ACC112 (cell line): ENCODE data around the gene PTPN7.

Source experiments
- H2AFZ ChIP-seq: fragments of 200-600 bp; sonication (generic); one replicate; pipeline ENCODE4 v1.6.0; 2017; ENCODE audit warnings: antibody characterized with exemption, low read length; ENCODE audit not compliant: unreplicated experiment
- H3K27ac ChIP-seq: fragments of 200-600 bp; sonication (generic); 2 replicates; pipeline ENCODE4 v1.5.1; 2014; ENCODE audit warnings: low read depth, mild to moderate bottlenecking, antibody characterized with exemption, low read length, moderate library complexity
- H3K27me3 ChIP-seq: fragments of 200-600 bp; sonication (generic); 2 replicates; pipeline ENCODE4 v1.6.1; 2014; ENCODE audit warnings: mild to moderate bottlenecking, antibody characterized with exemption, low read length, moderate library complexity, mixed read lengths; ENCODE audit not compliant: insufficient read depth
- H3K36me3 ChIP-seq: fragments of 200-600 bp; sonication (generic); 2 replicates; pipeline ENCODE4 v1.6.1; 2016; ENCODE audit warnings: mild to moderate bottlenecking, antibody characterized with exemption, low read length, moderate library complexity, mixed read lengths; ENCODE audit not compliant: insufficient read depth
- H3K4me1 ChIP-seq: fragments of 200-600 bp; sonication (generic); one replicate; pipeline ENCODE4 v1.6.1; 2016; ENCODE audit warnings: low read length, mixed read lengths; ENCODE audit not compliant: insufficient read depth, unreplicated experiment, control insufficient read depth
- H3K4me3 ChIP-seq: fragments of 200-600 bp; sonication (generic); 2 replicates; pipeline ENCODE4 v1.5.1; 2014; ENCODE audit warnings: mild to moderate bottlenecking, low read depth, low read length
- H3K79me2 ChIP-seq: fragments of 200-600 bp; sonication (generic); one replicate; pipeline ENCODE4 v1.6.0; 2016; ENCODE audit warnings: low read length; ENCODE audit not compliant: control insufficient read depth, unreplicated experiment, insufficient read depth

Gene PTPN7

DNA sequence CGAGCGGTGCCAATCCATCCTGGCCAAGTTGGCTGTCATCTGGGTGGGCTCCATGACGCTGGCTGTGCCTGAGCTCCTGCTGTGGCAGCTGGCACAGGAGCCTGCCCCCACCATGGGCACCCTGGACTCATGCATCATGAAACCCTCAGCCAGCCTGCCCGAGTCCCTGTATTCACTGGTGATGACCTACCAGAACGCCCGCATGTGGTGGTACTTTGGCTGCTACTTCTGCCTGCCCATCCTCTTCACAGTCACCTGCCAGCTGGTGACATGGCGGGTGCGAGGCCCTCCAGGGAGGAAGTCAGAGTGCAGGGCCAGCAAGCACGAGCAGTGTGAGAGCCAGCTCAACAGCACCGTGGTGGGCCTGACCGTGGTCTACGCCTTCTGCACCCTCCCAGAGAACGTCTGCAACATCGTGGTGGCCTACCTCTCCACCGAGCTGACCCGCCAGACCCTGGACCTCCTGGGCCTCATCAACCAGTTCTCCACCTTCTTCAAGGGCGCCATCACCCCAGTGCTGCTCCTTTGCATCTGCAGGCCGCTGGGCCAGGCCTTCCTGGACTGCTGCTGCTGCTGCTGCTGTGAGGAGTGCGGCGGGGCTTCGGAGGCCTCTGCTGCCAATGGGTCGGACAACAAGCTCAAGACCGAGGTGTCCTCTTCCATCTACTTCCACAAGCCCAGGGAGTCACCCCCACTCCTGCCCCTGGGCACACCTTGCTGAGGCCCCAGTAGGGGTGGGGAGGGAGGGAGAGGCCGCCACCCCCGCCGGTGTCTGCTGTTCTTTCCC is 32.4 kb downstream of the PTPN7 start:
- Histone ChIP-seq H2AFZ (no peak overlapping the region), H3K36me3 (no peaks in the 10 kb centered on the region), H3K4me3 (no peak overlapping the region), H3K79me2 (no peaks in the 10 kb centered on the region), H3K27me3 (peaks cover 8% of the 10 kb centered on the region), H3K27ac (no peak overlapping the region), H3K4me1 (no peaks in the 10 kb centered on the region)

- H3K4me3 ChIP-seq = no peak overlapping the region
- H3K36me3 ChIP-seq = no peaks in the 10 kb centered on the region
- peaks cover 8% of the 10 kb centered on the region for H3K27me3 ChIP-seq
- no peak overlapping the region for H2AFZ ChIP-seq
- H3K27ac ChIP-seq = no peak overlapping the region
- H3K4me1 ChIP-seq = no peaks in the 10 kb centered on the region
- no peaks in the 10 kb centered on the region for H3K79me2 ChIP-seq
Measured at GRCh38 chr1:202127061-202127460, 33.3 kb downstream of the PTPN7 start.

GRCh38 chr1:202126426-202126825 is 34.0 kb downstream of the PTPN7 start:
- H3K27ac ChIP-seq = no peak overlapping the region
- H3K4me1 ChIP-seq = no peaks in the 10 kb centered on the region
- H2AFZ ChIP-seq = no peak overlapping the region
- no peak overlapping the region for H3K4me3 ChIP-seq
- H3K36me3 ChIP-seq = no peaks in the 10 kb centered on the region
- H3K79me2 ChIP-seq = no peaks in the 10 kb centered on the region
- peaks cover 8% of the 10 kb centered on the region for H3K27me3 ChIP-seq

DNA sequence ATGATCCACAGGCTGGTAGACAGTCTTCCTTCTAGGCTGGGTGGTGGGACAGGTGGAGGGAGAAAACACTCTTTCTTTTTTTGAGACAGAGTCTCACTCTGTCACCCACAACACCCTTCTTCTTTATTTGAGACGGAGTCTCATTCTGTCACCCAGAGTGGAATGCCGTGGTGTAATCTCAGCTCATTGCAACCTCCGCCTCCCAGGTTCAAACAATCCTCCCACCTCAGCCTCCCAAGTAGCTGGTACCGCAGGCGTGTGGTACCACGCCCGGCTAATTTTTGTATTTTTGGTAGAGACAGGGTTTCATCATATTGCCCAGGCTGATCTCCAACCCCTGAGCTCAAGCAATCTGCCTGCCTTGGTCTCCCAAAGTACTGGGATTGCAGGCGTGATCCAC is 34.8 kb downstream of the PTPN7 start:
- Histone ChIP-seq H3K27me3 (peaks cover 8% of the 10 kb centered on the region), H3K4me3 (no peak overlapping the region), H3K79me2 (no peaks in the 10 kb centered on the region), H3K27ac (no peak overlapping the region), H3K4me1 (no peaks in the 10 kb centered on the region), H2AFZ (no peak overlapping the region), H3K36me3 (no peaks in the 10 kb centered on the region)

GRCh38 chr1:202124142-202124541 is 36.3 kb downstream of the PTPN7 start:
- Histone ChIP-seq H3K27ac (no peak overlapping the region), H3K4me1 (no peaks in the 10 kb centered on the region)

DNA sequence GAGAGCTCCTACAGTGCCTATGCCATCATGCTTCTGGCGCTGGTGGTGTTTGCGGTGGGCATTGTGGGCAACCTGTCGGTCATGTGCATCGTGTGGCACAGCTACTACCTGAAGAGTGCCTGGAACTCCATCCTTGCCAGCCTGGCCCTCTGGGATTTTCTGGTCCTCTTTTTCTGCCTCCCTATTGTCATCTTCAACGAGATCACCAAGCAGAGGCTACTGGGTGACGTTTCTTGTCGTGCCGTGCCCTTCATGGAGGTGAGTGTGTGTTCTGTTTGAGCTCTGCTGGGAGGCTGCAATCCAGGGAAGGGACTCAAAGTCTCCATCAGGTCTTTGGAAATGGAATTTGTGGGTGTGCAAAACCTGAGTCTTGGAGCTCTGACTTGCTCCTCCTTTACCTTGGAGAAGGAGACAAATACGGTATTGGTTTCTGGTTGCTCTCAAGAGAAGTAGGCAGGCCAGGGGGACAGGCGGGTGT is 37.0 kb downstream of the PTPN7 start:
- H2AFZ ChIP-seq = no peak overlapping the region
- H3K27ac ChIP-seq = no peak overlapping the region
- H3K36me3 ChIP-seq = no peaks in the 10 kb centered on the region
- H3K4me3 ChIP-seq = no peak overlapping the region
- peaks cover 8% of the 10 kb centered on the region for H3K27me3 ChIP-seq
- no peaks in the 10 kb centered on the region for H3K79me2 ChIP-seq
- H3K4me1 ChIP-seq = peaks cover 3% of the 10 kb centered on the region

More at GRCh38 chr1:202124142-202124541, 36.3 kb downstream of the PTPN7 start:
- H3K36me3 ChIP-seq = no peaks in the 10 kb centered on the region
- peaks cover 8% of the 10 kb centered on the region for H3K27me3 ChIP-seq
- no peak overlapping the region for H2AFZ ChIP-seq
- H3K79me2 ChIP-seq = no peaks in the 10 kb centered on the region
- H3K4me3 ChIP-seq = no peak overlapping the region

DNA sequence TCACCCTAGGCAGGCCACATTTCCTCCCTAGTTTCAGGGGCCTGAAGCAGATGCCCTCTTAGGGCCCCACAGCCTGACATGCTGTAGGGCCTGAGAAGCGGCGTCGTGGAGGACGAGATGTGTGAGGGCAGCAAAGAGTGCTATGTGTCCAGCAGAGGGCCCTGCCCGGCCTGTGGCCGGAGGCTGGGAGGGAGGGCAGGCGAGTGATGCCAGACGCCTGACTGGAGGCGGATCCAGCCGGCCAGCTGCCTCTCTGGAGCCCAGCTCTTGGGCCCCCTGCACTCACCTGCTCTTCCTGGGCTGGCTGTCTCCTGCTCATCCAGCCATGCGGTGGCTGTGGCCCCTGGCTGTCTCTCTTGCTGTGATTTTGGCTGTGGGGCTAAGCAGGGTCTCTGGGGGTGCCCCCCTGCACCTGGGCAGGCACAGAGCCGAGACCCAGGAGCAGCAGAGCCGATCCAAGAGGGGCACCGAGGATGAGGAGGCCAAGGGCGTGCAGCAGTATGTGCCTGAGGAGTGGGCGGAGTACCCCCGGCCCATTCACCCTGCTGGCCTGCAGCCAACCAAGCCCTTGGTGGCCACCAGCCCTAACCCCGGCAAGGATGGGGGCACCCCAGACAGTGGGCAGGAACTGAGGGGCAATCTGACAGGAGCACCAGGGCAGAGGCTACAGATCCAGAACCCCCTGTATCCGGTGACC is 37.6 kb downstream of the PTPN7 start, which contains the start of gene GPR37L1:
GPR37L1 (plus strand) TSS at position 279 of the 697 bp plus-strand sequence; CDS start at position 326, 47 bp downstream.
- Histone ChIP-seq H3K27ac (no peak within 1 kb of the TSS), H2AFZ (no peak within 1 kb of the TSS)

GRCh38 chr1:202121006-202121405 is 39.4 kb downstream of the PTPN7 start:
- H3K4me3 ChIP-seq = no peak overlapping the region
- no peak overlapping the region for H3K27ac ChIP-seq
- H3K79me2 ChIP-seq = no peaks in the 10 kb centered on the region
- H2AFZ ChIP-seq = no peak overlapping the region
- no peaks in the 10 kb centered on the region for H3K36me3 ChIP-seq
- H3K27me3 ChIP-seq = peaks cover 8% of the 10 kb centered on the region
- peaks cover 3% of the 10 kb centered on the region for H3K4me1 ChIP-seq

More for the DNA sequence above, 37.6 kb downstream of the PTPN7 start, which contains the start of gene GPR37L1:
- Histone ChIP-seq H3K4me1 (peaks cover 3% of the 10 kb centered on the region), H3K79me2 (no peaks in the 10 kb centered on the region), H3K27me3 (peaks cover 8% of the 10 kb centered on the region), H3K36me3 (no peaks in the 10 kb centered on the region), H3K4me3 (no peak within 1 kb of the TSS)

DNA sequence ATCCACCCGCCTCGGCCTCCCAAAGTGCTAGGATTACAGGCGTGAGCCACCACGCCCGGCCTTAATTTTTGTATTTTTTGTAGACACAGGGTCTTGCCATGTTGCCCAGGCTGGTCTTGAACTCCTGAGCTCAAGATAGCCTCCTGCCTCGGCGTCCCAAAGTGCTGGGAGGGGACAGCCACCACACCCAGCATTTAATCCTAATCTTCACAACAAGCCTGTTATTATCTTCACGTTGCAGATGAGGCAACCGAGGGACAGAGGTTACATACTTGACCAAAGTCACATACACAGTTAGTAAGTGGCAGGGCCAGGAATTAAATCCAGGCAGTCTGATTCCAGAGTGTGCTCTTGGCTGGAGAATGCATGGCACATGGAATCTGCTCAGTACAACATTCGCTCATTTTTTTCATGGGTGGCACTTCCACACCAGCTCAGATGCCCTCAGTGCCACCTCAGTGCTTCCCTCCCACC is 42.5 kb downstream of the PTPN7 start:
- Histone ChIP-seq H3K79me2 (no peaks in the 10 kb centered on the region), H3K4me3 (no peak overlapping the region), H3K4me1 (peaks cover 8% of the 10 kb centered on the region), H3K36me3 (no peaks in the 10 kb centered on the region), H3K27ac (no peak overlapping the region), H2AFZ (no peak overlapping the region), H3K27me3 (no peaks in the 10 kb centered on the region)

GRCh38 chr1:202116287-202116686 is 44.1 kb downstream of the PTPN7 start:
- Histone ChIP-seq H3K27me3 (no peaks in the 10 kb centered on the region), H2AFZ (no peak overlapping the region), H3K4me1 (peaks cover 10% of the 10 kb centered on the region), H3K36me3 (no peaks in the 10 kb centered on the region), H3K79me2 (no peaks in the 10 kb centered on the region), H3K27ac (no peak overlapping the region), H3K4me3 (no peak overlapping the region)
